H1 (cell line): ENCODE data around the gene HOXC11. TPM values are rescaled to one million over a fixed set of nuclear protein-coding genes. Genes with fewer than 3 reads are reported as not detected.

Source experiments
- CBX5 ChIP-seq: fragments of 300-800, 300-1000 bp; sonication (generic); IDR thresholded peaks from 2 replicates; pipeline ENCODE4 v1.7.1; 2016; ENCODE audit warnings: antibody characterized with exemption, low read length, low read depth
- CHD1 ChIP-seq: IDR thresholded peaks from 2 replicates; pipeline ENCODE4 v1.6.1; 2012; ENCODE audit warnings: low read depth, low read length, improper control_type of control experiment
- CTBP2 ChIP-seq: IDR thresholded peaks from 2 replicates; pipeline ENCODE4 v1.7.0; 2011; ENCODE audit warnings: borderline replicate concordance, mild to moderate bottlenecking, moderate library complexity, mixed read lengths, low read length; ENCODE audit not compliant: insufficient read depth, insufficient read length
- FOSL1 ChIP-seq: IDR thresholded peaks from 2 replicates; pipeline ENCODE4 v1.6.1; 2011; ENCODE audit warnings: mild to moderate bottlenecking, low read depth, low read length, moderate library complexity; ENCODE audit not compliant: insufficient read depth
- GABPA ChIP-seq: IDR thresholded peaks from 2 replicates; pipeline ENCODE4 v1.6.1; 2011; ENCODE audit warnings: mild to moderate bottlenecking, low read length, moderate library complexity, borderline replicate concordance; ENCODE audit not compliant: insufficient read depth
- HDAC6 ChIP-seq: IDR thresholded peaks from one replicate; pipeline ENCODE4 v1.7.1; 2012; ENCODE audit warnings: low read depth, mild to moderate bottlenecking, inconsistent platforms, low read length, moderate library complexity
- MAFK ChIP-seq: IDR thresholded peaks from 2 replicates; pipeline ENCODE4 v1.6.1; 2012; ENCODE audit warnings: low read depth, mild to moderate bottlenecking, improper control_type of control experiment, low read length
- RXRA ChIP-seq: IDR thresholded peaks from 2 replicates; pipeline ENCODE4 v1.6.1; 2011; ENCODE audit warnings: low read depth, mild to moderate bottlenecking, low read length, moderate library complexity; ENCODE audit not compliant: insufficient read depth
- SP1 ChIP-seq: IDR thresholded peaks from 2 replicates; pipeline ENCODE4 v1.6.1; 2011; ENCODE audit warnings: low read depth, low read length
- TBP ChIP-seq: IDR thresholded peaks from 2 replicates; pipeline ENCODE4 v1.6.1; 2011; ENCODE audit warnings: low read depth, low read length, improper control_type of control experiment
- polyA plus RNA-seq, 7 experiments: library from polyadenylated mRNA; depleted of rRNA in 3 of 7; stranded (reverse) in 5 of 7; unstranded in 2 of 7; fragments of >200 nt in 5 of 7; fragments of 200-250 nt in 2 of 7; gene quantifications; 1 replicate in 5 of 7; 2 replicates in 1 of 7; 4 replicates in 1 of 7; pipeline versions ENCODE4 v1.2.1 to v1.2.3, GENCODE V29; 2011 to 2013; ENCODE audit warnings: missing spikeins in 2 of 7, mixed read lengths in 2 of 7
- total RNA-seq: library from RNA; stranded (reverse); fragmentation: NEBNext Ultra II Directional; extraction: Animal tissue kit (Norgen Biotek cat#: 25700); gene quantifications from 2 replicates; pipeline ENCODE4 v1.2.1, GENCODE V29; 2021
- TF ChIP-seq, protein P1 (sequence below): IDR thresholded peaks from 2 replicates; pipeline ENCODE4 v1.6.1; 2012; ENCODE audit warnings: inconsistent platforms

HOXC11 gene
- total and polyA plus RNA-seq, 2 of the 8 experiments (the other 6 are each of a cell fraction or from before 2014, with no cell fraction given), result not detected

DNA sequence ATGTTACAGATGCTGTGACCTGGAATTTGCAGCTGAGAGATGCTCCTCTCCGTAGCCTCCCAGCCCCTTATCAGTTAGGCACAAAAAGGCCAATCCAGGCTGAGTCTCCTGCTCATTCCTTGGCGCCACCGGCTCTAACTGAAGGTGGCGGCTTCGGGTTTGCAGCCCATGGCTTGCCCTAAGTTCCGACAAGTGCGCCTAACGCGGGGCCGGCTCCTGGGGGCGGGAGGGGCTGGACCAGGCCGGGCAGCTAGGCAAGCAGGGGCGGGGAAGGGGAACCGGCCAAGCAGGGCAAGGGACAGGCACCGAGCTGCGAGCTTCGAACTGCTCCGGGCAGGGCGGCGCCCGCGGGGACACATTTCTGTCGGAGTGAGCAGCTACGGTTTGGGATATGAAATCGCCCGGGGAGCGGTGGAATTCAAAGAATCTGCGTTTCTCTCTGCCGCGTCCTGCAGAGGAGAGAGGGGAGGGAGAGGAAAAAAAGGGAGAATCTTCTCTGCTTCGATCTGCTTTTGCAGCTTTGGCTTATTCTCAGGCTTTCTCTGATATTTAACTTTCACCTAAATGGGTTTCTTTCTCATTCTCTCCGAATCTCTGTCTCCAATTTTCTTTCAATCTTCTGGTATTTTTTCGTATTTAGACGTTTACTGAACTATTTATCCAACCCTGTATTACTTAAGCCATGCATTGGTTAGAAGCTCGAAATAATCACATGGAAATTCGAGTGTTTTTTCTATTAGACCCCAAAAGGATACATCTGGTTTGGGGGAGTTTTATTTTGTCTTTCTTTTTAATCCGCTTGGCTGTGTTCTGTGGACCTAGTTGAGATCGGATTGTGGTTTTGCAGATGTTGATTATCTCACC is 19.8 kb upstream of the HOXC11 start (continued):
- TF ChIP-seq MAFK (no peak), FOSL1 (no peak), SP1 (0 out of 2 replicates have a peak, but pooled peaks have one; percentile 40), CTBP2 (peak; percentile 98), CBX5 (no peak), CHD1 (no peak), GABPA (no peak), HDAC6 (no peak), RXRA (no peak), TBP (peak; percentile 79)
- TF ChIP-seq, protein P1, sequence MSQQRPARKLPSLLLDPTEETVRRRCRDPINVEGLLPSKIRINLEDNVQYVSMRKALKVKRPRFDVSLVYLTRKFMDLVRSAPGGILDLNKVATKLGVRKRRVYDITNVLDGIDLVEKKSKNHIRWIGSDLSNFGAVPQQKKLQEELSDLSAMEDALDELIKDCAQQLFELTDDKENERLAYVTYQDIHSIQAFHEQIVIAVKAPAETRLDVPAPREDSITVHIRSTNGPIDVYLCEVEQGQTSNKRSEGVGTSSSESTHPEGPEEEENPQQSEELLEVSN, result no peak
